Lung (tissue), 16 donors: Measurements from ENCODE around the gene AKT1S1. TPM values are rescaled to one million over a fixed set of nuclear protein-coding genes. Genes with fewer than 3 reads are reported as not detected.
"Not testable (repeated sequence)": the region's sequence is repeated elsewhere in the genome, so short reads cannot be mapped to it uniquely, and the experiment has no call there.

Experiments used
- ATAC-seq: fragments of 200-7000 bp; cut with Tn5 transposase; one replicate; pipeline ENCODE4 v1.9.1; 2020; ENCODE audit warnings: moderate number of reproducible peaks; ENCODE audit not compliant: insufficient read depth, low FRiP score
- DNase-seq, 3 donors: peaks; one replicate each; pipeline ENCODE4 v3.0.0-alpha.2; 2013 to 2017
- H3K27ac ChIP-seq, 2 donors: one replicate each; pipeline ENCODE4 v1.5.1; 2013; ENCODE audit warnings: mild to moderate bottlenecking in 2 of 2, moderate library complexity in 2 of 2, control low read depth in 1 of 2, inconsistent platforms in 1 of 2, low read depth in 1 of 2, low read length in 1 of 2
- H3K27me3 ChIP-seq, 3 donors: one replicate each; pipeline ENCODE4 v1.5.1; 2013; ENCODE audit warnings: low read length in 2 of 3; ENCODE audit not compliant: control insufficient read depth in 3 of 3, insufficient read depth in 3 of 3
- H3K36me3 ChIP-seq, 4 donors: one replicate each; pipeline ENCODE4 v1.5.1; 2013; ENCODE audit warnings: low read length in 4 of 4, mild to moderate bottlenecking in 1 of 4, moderate library complexity in 1 of 4; ENCODE audit not compliant: control insufficient read depth in 4 of 4, insufficient read depth in 4 of 4
- H3K4me1 ChIP-seq, 5 donors: one replicate each; pipeline ENCODE4 v1.5.1; 2013; ENCODE audit warnings: low read length in 5 of 5, mild to moderate bottlenecking in 2 of 5, moderate library complexity in 1 of 5; ENCODE audit not compliant: control insufficient read depth in 5 of 5, insufficient read depth in 5 of 5
- H3K4me3 ChIP-seq: one replicate; pipeline ENCODE4 v1.5.1; 2013; ENCODE audit warnings: mild to moderate bottlenecking, control low read depth, moderate library complexity
- H3K9ac ChIP-seq, 2 donors: one replicate each; pipeline ENCODE4 v1.5.1; 2013; ENCODE audit warnings: low read length in 2 of 2, control low read depth in 1 of 2; ENCODE audit not compliant: insufficient read depth in 1 of 2
- H3K9me3 ChIP-seq, 4 donors: one replicate each; pipeline ENCODE4 v1.5.1; 2013; ENCODE audit warnings: low read length in 3 of 4, mild to moderate bottlenecking in 1 of 4, moderate library complexity in 1 of 4; ENCODE audit not compliant: control insufficient read depth in 4 of 4, insufficient read depth in 3 of 4
- CTCF ChIP-seq: IDR thresholded peaks from 2 replicates; pipeline ENCODE4 v1.5.1; 2012; ENCODE audit warnings: mild to moderate bottlenecking; ENCODE audit errors: control extremely low read depth, extremely low read depth
- WGBS, 2 donors: extraction: QIAGEN DNeasy Blood & Tissue Kit; methylation state at CpG; one replicate each; pipeline ENCODE4 v1.1.7; 2013; 5-methylcytosine and 5-hydroxymethylcytosine counted together
- long read RNA-seq, 5 donors: transcript quantifications; one replicate each; lab custom pipeline, GENCODE V29; 2026
- polyA plus RNA-seq, 2 donors: library from polyadenylated mRNA; stranded (reverse); fragments of 200-250 nt; gene quantifications; one replicate each; pipeline ENCODE4 v1.2.1, GENCODE V29; 2013
- total RNA-seq, 2 donors: library from RNA; depleted of rRNA in 1 of 2; stranded (reverse); fragments of >200 nt in 1 of 2; gene quantifications; one replicate each; pipeline ENCODE4 v1.2.1, GENCODE V29; 2014 to 2021
- donor health status: control.
- donor health status: control.
- donor health status: Bipolar disorder and iron deficiency.
- donor health status: healthy.
- donor health status: DM: yes; HTN: yes; CAD: no.

Gene AKT1S1
- total RNA-seq (10 to 100 TPM in 1 of 2 donors, 1 to 10 TPM in 1; 6.7 to 39.5 TPM), polyA plus RNA-seq (10 to 100 TPM; 32.2 to 46.4 TPM)
- long read RNA-seq, donor 1, transcript AKT1S1-207 (5 exons, 3,075 nt): minor isoform, 8 of 21 reads
- long read RNA-seq, donor 1, transcript AKT1S1-205 (4 exons, 3,640 nt): major isoform, 10 of 21 reads
- long read RNA-seq, donor 1, partial matches to known transcripts: 0 of 21 reads
- long read RNA-seq, donor 1, other reads (novel, unspliced or antisense): 0 of 21 reads
- long read RNA-seq, donor 2, transcript AKT1S1-207 (5 exons, 3,075 nt): major isoform, 8 of 12 reads
- long read RNA-seq, donor 2, partial matches to known transcripts: 0 of 12 reads
- long read RNA-seq, donor 2, other reads (novel, unspliced or antisense): 0 of 12 reads
- long read RNA-seq, donor 3, transcript AKT1S1-205 (4 exons, 3,640 nt): major isoform, 7 of 9 reads
- long read RNA-seq, donor 3, partial matches to known transcripts: 0 of 9 reads
- long read RNA-seq, donor 3, other reads (novel, unspliced or antisense): 0 of 9 reads
- long read RNA-seq, donor 4, partial matches to known transcripts: 5 of 12 reads
- long read RNA-seq, donor 4, other reads (novel, unspliced or antisense): 0 of 12 reads
- long read RNA-seq, donor 5, transcript AKT1S1-207 (5 exons, 3,075 nt): major isoform, 10 of 26 reads
- long read RNA-seq, donor 5, transcript AKT1S1-205 (4 exons, 3,640 nt): minor isoform, 9 of 26 reads
- long read RNA-seq, donor 5, partial matches to known transcripts: 6 of 26 reads
- long read RNA-seq, donor 5, other reads (novel, unspliced or antisense): 0 of 26 reads

GRCh38 chr19:49877020-49877878 is at the start of gene AKT1S1, which contains the start of gene TBC1D17:
Gene AKT1S1 (minus strand): TSS chr19:49877355. CDS start chr19:49873295, 4,060 bp downstream.
Gene TBC1D17 (plus strand): TSS chr19:49877702. CDS start chr19:49877724, 22 bp downstream.
- H3K9me3 ChIP-seq: no peaks in the 10 kb centered on the region
- H3K4me3 ChIP-seq: peak within 1 kb of the TSS; percentile 70
- TF ChIP-seq CTCF: no peak
- no peaks in the 10 kb centered on the region for H3K27me3 ChIP-seq
- peaks cover 0 to 18% (median 7%) of the 10 kb centered on the region in 5 donors for H3K4me1 ChIP-seq
- DNase-seq (peak; percentile 100), ATAC-seq (peak; percentile 83)
- peaks cover 8 to 32% (median 28%) of the 10 kb centered on the region in 4 donors for H3K36me3 ChIP-seq
- peak within 1 kb of the TSS; percentile 97 to 98 for H3K27ac ChIP-seq
- WGBS, 2 donors: 0% methylated on average over 61 of the region's 61 CpGs
- peak within 1 kb of the TSS; percentile 98 to 99 for H3K9ac ChIP-seq

- Histone ChIP-seq H3K4me1 (peaks cover 0 to 16% (median 11%) of the 10 kb centered on the region in 5 donors), H3K9ac (no peak overlapping the region), H3K9me3 (no peaks in the 10 kb centered on the region), H3K36me3 (peaks cover 4 to 38% (median 29%) of the 10 kb centered on the region in 4 donors), H3K27ac (no peak overlapping the region), H3K27me3 (no peaks in the 10 kb centered on the region), H3K4me3 (no peak overlapping the region)
- 94% methylated on average over 10 of the region's 10 CpGs for WGBS, 2 donors
- DNase-seq: no peak
- no peak for TF ChIP-seq CTCF
- no peak for ATAC-seq
Measured at GRCh38 chr19:49926515-49926914, 49.4 kb upstream of the AKT1S1 start.

GRCh38 chr19:49925486-49925885 is 48.3 kb upstream of the AKT1S1 start:
- H3K4me1 ChIP-seq: peaks cover 0 to 16% (median 9%) of the 10 kb centered on the region in 5 donors
- no peak for TF ChIP-seq CTCF
- H3K27me3 ChIP-seq: no peaks in the 10 kb centered on the region
- H3K9me3 ChIP-seq: no peaks in the 10 kb centered on the region
- H3K27ac ChIP-seq: no peak overlapping the region
- peak overlapping the region in 1 of 2 donors; percentile 23 for H3K9ac ChIP-seq
- no peak overlapping the region for H3K4me3 ChIP-seq
- H3K36me3 ChIP-seq: peaks cover 4 to 38% (median 28%) of the 10 kb centered on the region in 4 donors
- ATAC-seq (no peak), DNase-seq (no peak)
- WGBS, 2 donors: 94 to 95% methylated on average over 5 of the region's 5 CpGs

- DNase-seq: not testable (repeated sequence)
Measured at GRCh38 chr19:49924881-49925210, 47.7 kb upstream of the AKT1S1 start.

More at GRCh38 chr19:49924881-49925210, 47.7 kb upstream of the AKT1S1 start:
- Histone ChIP-seq H3K36me3 (peaks cover 4 to 38% (median 28%) of the 10 kb centered on the region in 4 donors), H3K4me1 (peaks cover 0 to 16% (median 8%) of the 10 kb centered on the region in 5 donors)
- not testable (repeated sequence) for H3K27ac ChIP-seq, H3K9ac ChIP-seq, H3K4me3 ChIP-seq, ATAC-seq, H3K9me3 ChIP-seq, H3K27me3 ChIP-seq
- WGBS, 2 donors: 96 to 98% methylated on average over 13 of the region's 13 CpGs
